ENCODE data around the gene ARHGAP31. TPM values are rescaled to one million over a fixed set of nuclear protein-coding genes. Genes with fewer than 3 reads are reported as not detected.

The ARHGAP31 gene
- total and polyA plus RNA-seq, 2 of the 8 experiments (the other 6 are each of a cell fraction or from before 2014, with no cell fraction given), result 1.1 to 7.6 TPM

DNA sequence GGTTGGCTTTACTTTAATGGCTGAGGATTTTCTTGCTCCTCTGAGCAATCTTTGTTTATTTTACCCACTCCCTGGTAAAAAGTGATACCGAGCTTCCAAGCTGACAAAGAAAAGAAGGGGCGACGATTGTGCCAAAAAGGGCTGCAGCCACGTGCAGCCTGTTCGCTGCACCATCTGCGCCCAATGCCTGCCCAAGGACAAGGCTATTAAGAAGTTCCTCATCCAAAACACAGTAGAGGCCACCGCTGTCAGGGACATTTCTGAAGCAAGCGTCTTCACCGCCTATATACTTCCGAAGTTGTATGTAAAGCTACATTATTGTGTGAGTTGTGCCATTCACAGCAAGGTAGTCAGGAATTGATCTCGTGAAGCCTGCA is 4.4 kb downstream of the ARHGAP31 start:
- Histone ChIP-seq H2BK120ac (replicated peaks; ENCODE audit: low read depth, low read length) (no peak overlapping the region), H3K4me2 (ENCODE audit: insufficient read depth in 1 of 2, low read depth in 2 of 2, low read length in 2 of 2) (no peak overlapping the region), H3K36me3 (ENCODE audit: control insufficient read depth in 2 of 4, insufficient read depth in 4 of 4, low read length in 3 of 4) (no peaks in the 10 kb centered on the region), H3K23me2 (ENCODE audit: low read depth, low read length) (peaks cover 14% of the 10 kb centered on the region; the same call in 1 of the 2 replicates), H2BK12ac (ENCODE audit: low read depth, low read length) (no peak overlapping the region), H3K27ac (ENCODE audit: low read depth, low read length) (no peak overlapping the region), H3K4ac (replicated peaks; ENCODE audit: insufficient read length, low read depth, low read length) (no peak overlapping the region), H3K4me3 (ENCODE audit: extremely low read depth in 1 of 4, insufficient read depth in 2 of 4, low read depth in 3 of 4, low read length in 4 of 4) (no peak overlapping the region), H3K4me1 (replicated peaks in 1 of 4; ENCODE audit: control insufficient read depth in 3 of 4, insufficient read depth in 4 of 4, low read length in 3 of 4) (peaks cover 8 to 20% (median 12%) of the 10 kb centered on the region in 4 experiments), H4K20me1 (replicated peaks in 1 of 2; ENCODE audit: control insufficient read depth in 1 of 2, insufficient read depth in 2 of 2, low read length in 2 of 2) (no peaks in the 10 kb centered on the region), H4K5ac (ENCODE audit: insufficient read length, low read depth, low read length) (no peak overlapping the region), H4K8ac (ENCODE audit: extremely low read depth, insufficient read depth, low read length) (no peak overlapping the region), H2BK20ac (ENCODE audit: low read length) (no peak overlapping the region; the same call in 1 of the 2 replicates), H2BK15ac (ENCODE audit: low read length) (no peak overlapping the region), H3K9me3 (ENCODE audit: insufficient read depth in 2 of 2, low read depth in 1 of 2, low read length in 1 of 2) (no peaks in the 10 kb centered on the region), H2BK5ac (ENCODE audit: low read depth, low read length) (no peak overlapping the region), H3K14ac (ENCODE audit: insufficient read length) (no peak overlapping the region), H3K9ac (replicated peaks in 1 of 4; ENCODE audit: extremely low read depth in 1 of 4, low read depth in 3 of 4, low read length in 3 of 4) (no peak overlapping the region), H3K79me2 (ENCODE audit: control insufficient read depth in 1 of 2, insufficient read depth in 2 of 2, low read length in 2 of 2) (no peaks in the 10 kb centered on the region), H3K23ac (ENCODE audit: insufficient read length) (no peak overlapping the region), H4K91ac (replicated peaks; ENCODE audit: insufficient read length, low read length) (no peak overlapping the region), H2AK5ac (ENCODE audit: low read depth, low read length) (no peak overlapping the region), H3K79me1 (ENCODE audit: low read depth, low read length) (no peaks in the 10 kb centered on the region; the same call in 1 of the 2 replicates), H3K56ac (replicated peaks; ENCODE audit: insufficient read length, low read depth, low read length) (no peak overlapping the region), H3K18ac (ENCODE audit: extremely low read depth, low read length) (no peak overlapping the region), H3K27me3 (replicated peaks in 1 of 4; ENCODE audit: control insufficient read depth in 3 of 4, extremely low read depth in 1 of 4, insufficient read depth in 3 of 4, low read length in 3 of 4) (peaks cover 0 to 21% (median 4%) of the 10 kb centered on the region in 4 experiments; a peak in 3 of 7 replicates), H2AFZ (ENCODE audit: low read length) (no peak overlapping the region)
- TF ChIP-seq SP1 (IDR thresholded peaks at IDR 0.05; ENCODE audit: low read depth, low read length) (no peak), SIN3A (conservative IDR thresholded peaks at IDR 0.05 in 1 of 2, IDR thresholded peaks at IDR 0.05 in 1 of 2; ENCODE audit: low read depth in 1 of 2, low read length in 2 of 2) (no peak), NANOG (IDR thresholded peaks at IDR 0.05; ENCODE audit: insufficient read depth, low read depth, low read length, poor library complexity, severe bottlenecking) (no peak)
- CTCF ChIA-PET (ENCODE audit: partially characterized antibody), result interaction anchor here (0.7 to 3.6 kb wide), 5 partner anchors 8 to 121 kb away, joined by 3 to 13 read pairs (median 4); no protein-coding TSS in a partner anchor
- POLR2A ChIA-PET (ENCODE audit: partially characterized antibody), result no interaction called here
- DNase-seq (ENCODE audit: low read depth in 1 of 2, low spot score in 2 of 2), result no peak
- no peak for FAIRE-seq
- WGBS, 2 experiments (ENCODE audit: extremely low coverage in 1 of 2, insufficient coverage in 1 of 2, insufficient read length in 1 of 2, insufficient replicate concordance in 2 of 2, low coverage in 1 of 2, low lambda C conversion rate in 2 of 2, missing lambda C conversion rate in 1 of 2), result 87% methylated on average over 11 of the region's 11 CpGs; no CpG with 5 or more reads in 1 of the 2 experiments

Measured in H1 (cell line).